ENCODE results near the gene PP2D1.
"Not testable (repeated sequence)": the region's sequence is repeated elsewhere in the genome, so short reads cannot be mapped to it uniquely, and the experiment has no call there.

Gene PP2D1, protein sequence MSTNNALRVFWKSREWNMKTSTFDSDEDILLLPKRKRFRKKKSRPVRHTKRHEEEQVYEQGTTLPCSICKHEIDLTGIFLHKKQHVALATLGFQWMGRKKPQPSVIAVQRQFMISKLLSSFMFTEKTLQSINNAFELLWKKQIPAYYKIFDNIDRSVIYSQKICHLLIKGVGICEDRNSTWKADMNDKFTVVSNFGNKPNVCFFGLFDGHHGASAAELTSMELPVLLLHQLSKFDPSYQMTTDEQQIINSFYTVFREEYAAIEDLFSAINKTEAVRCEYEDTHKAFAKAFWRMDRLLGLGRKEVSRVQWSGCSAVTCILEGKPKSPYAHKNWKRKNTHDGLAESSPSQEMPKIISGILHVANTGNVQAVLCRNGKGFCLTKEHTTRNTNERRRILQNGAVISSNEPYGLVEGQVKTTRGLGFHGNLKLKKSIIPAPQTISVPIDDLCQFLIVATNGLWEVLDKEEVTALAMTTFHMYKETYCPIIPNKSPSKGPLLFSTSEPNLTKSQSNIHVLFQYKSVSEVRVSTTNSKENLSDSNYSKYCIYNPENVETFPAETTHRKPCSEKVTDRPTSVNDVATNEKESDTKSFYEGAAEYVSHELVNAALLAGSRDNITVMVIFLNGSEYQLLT

GRCh38 chr3:20012164-20012563, at the start of gene PP2D1:
Gene PP2D1 (minus strand): TSS chr3:20012264. CDS start chr3:20012072, 192 bp downstream.
- DNase-seq, result no peak

DNA sequence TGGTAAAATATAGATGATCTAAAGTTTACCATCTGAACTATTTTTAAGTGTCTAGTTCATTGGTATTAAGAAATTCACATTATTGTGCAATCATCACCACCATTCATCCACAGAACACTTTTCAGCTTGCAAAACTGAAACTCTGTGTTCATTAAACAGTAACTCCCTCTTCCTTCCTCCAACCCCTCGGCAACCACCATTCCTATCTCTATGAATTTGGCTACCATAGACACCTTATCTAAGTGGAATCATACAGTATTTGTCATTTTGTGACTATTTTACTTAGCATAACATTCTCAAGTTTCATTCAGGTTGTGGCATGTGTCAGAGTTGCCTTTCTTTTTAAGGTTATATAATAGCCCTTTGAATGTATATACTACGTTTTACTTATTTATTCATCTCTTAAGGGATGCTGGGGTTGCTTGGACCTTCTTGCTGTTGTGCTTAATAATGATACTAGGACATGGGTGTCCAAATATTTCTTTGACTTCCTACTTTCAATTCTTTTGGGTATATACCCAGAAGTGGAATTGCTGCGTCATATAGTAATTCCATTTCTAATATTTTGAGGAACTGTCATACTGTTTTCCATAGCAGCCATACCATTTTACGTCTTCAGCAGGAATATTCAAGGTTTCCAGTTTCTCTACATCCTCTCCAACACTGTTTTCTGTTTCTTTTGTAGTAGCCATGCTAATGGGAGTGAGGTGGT, 49.1 kb upstream of the PP2D1 start:
- DNase-seq, result peak; percentile 21

DNA sequence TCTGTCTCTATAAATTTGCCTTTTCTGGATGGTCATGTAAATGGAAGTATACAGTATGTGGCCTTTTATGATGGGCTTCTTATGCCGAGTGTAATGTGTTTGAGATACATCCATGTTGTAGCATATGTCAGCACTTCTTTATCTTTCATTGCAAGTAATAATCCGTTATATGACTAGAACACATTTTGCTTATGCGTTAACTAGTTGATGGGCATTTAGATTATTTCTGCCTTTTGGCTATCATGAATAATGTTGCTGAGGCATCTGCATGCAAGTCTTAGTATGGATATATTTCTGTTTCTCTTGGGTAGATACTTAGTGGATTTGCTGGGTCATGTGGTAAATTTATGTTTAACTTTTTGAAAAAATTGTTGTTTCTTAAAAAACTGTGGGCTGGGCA, 47.9 kb upstream of the PP2D1 start:
- no peak for DNase-seq

DNA sequence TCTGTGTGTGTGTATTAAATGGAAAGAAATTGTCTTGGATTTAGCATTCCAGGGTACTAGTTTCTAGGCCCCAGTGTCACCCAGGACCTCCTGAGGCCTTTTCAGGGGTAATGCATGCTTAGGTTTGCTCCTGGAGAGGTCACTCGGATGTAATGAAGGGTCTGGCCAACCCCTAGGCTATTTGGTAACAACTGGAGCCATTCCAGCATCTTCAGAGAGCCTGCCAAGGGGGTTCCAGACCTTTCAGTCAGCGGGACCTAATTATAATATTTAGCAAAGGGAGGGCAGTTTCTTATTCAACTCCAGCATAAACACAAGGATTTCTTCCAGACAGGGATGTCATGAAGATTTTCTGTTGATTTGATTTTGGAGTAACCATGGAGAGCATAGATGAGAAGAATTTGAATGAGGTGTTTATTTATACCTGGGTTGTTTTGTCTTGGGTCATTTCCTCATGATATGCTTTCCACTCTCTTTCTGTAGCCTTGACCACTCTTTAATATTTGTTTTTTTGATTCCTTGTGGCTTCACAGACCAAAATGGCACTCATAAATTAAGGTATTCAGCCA, 45.6 kb upstream of the PP2D1 start:
- DNase-seq, result peak; percentile 41

DNA sequence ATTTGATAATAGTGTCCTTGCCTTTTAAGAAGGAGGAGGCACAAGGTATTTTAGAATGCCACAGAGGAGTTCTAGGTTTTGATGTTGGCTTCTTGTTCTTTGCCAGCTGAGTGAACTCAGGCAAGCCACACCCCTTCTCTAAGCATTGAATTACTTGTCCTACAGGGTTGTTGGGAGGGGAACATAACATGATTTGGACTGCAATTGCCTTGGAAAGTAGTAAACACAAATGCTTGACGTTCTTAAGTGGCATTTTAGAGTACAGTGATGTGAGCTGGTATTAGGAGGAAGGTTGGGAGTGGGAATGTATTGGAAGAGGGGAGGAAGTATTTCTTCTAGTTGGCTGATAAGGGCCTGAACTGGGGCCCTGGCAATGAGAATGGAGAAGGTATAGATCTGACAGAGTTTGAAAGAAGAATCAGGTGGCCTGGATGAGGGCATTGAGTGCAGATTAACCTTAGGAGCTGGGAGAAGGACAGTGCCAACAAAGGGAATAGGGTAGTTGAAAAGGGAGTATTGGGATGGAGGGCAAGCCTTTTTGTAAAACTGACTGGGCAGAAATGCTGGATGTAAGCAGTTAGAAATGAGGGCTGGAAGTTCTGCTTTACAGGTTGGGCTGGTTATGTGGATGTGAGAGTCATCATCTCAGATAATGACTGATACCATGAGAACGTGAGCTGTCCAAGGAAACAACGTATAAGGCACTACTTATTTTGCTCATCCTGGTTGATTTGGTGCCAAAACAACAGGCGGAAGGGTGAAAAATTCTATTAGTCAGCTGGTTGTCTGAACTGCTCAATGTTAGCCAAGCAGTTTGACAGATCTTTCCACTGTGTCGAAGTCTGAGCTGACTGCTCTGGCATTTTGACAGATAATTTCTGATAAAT, 44.9 kb upstream of the PP2D1 start:
- no peak for DNase-seq

- no peak for DNase-seq
Observed at GRCh38 chr3:20055842-20056241, 43.8 kb upstream of the PP2D1 start.

DNA sequence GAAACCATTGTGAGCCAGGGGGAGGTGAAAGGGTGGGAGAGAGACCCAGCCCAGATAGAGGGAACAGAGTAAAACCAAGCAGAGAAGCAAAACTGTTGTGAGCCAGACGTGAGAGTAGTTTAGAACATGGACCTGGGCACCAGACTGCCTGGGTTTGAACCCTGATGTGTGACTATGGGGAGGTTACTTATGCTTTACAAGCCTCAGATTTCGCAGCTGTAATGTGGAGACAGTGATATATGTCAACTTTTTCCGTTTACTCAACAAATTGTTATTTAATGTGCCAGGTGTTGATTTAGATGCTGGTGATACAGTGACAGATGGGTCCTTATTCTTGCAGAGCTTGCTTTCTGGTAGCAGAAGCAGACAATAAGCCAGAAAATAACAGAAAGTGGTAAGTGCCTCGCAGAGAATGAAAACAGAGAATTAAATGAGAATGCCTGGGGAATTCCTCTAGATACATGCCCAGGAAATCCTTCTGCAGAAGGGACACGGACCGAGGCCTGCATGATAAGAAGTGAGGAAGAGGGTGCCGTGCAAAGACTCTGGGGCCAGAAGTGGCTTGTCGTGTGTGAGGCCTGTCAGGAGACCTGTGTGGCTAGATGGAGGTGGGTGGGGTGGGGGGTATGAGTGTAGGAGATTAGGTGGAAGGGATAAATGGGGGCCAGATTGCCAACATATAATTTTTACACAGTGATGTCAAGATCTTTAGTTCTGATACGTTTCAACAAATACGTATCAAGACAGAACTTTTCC, 43.1 kb upstream of the PP2D1 start:
- DNase-seq, result no peak

DNA sequence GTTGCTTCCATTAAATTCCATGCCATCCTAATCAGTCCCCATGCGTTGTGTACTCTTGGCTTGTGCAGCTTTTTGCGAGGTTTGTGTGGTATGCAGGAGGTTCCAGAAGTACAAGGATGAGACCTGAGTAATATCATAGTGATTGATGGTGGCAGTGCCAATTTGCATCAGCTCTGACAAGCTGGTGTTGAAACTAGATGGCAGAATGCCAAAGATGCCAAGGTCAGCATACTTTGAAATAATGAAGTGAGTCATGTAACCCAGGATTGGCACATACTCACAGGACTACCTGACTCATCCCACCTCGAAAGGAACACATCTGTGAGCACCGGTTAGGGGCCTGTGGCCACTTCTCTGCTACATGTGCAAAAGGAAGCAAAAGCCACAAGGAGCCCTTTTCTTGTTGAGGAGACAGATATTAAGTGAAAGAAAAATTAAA, 42.5 kb upstream of the PP2D1 start:
- no peak for DNase-seq

DNA sequence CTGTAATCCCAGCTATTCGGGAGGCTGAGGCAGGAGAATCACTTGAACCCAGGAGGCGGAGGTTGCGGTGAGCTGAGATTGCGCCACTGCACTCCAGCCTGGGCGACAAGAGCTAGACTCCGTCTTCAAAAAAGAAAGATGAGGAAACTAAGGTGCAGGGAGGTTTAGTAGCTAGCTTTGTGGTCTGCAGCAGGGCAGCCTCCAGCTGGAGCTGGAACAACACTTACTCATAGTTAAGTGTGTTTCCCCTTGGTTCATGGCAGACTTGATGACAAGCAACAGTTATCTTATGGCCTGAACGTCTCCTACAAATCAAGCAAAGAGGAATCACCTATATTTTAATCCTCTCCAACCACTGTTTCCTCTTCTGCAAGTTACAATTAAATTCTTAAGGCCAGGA, 40.8 kb upstream of the PP2D1 start:
- DNase-seq, result no peak

DNA sequence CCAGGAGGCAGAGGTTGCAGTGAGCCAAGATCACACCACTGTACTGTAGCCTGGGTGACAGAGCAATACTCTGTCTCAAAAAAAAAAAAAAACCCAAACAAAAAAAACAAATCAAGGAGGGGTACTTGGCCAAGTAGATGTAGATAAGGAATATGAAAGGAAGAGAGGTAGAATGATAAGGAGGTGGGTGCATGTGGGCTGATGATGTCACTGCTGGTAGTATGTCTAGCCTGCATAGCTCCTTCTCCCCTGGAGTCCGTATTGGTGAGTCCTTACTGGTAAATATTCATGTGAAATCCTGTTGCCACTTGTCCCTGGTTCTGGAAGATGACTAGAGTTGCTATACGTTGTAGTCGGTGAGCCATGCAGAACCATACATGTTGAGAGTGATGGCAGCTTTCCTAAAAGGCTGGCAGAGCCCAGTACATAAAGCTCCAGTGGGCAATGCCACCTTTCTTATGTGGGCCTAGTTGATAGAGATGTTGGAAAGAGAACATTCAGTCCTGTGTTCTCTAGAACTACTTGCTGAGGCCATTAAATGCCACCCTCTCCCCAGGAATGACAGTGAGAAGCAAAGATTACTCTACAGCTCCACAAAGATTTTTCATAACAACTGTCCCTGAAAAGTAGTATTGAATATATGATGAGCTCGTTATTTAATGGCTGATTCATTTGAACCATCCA, 39.2 kb upstream of the PP2D1 start:
- DNase-seq, result no peak

- peak; percentile 67 for DNase-seq
Observed at GRCh38 chr3:20047976-20048883, 36.2 kb upstream of the PP2D1 start.

- no peak for DNase-seq
Observed at GRCh38 chr3:20047341-20047779, 35.3 kb upstream of the PP2D1 start.

DNA sequence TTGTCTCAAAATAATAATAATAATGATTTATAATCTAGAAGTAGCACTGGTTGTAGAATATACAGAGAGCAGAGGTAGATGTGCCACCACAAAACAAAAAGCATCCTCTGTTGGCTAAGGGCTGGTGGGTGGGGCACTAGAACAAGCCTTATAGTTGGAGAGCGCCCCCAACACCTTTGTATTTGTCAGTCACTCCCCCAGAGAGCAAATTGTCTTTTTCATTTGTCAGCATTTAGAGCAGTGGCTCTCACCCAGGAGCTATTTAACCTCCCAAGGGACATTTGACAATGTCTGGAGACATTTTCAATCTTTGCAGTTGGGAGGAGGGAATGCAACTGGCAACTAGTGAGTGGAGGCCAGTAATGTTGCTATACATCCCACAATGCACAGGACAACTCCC, 34.5 kb upstream of the PP2D1 start:
- no peak for DNase-seq

- not testable (repeated sequence) for DNase-seq
Observed at GRCh38 chr3:20045141-20045540, 33.1 kb upstream of the PP2D1 start.

GRCh38 chr3:20043825-20044224, 31.8 kb upstream of the PP2D1 start:
- no peak for DNase-seq

- DNase-seq, result peak; percentile 61
Observed at GRCh38 chr3:20043396-20043795, 31.3 kb upstream of the PP2D1 start.

DNA sequence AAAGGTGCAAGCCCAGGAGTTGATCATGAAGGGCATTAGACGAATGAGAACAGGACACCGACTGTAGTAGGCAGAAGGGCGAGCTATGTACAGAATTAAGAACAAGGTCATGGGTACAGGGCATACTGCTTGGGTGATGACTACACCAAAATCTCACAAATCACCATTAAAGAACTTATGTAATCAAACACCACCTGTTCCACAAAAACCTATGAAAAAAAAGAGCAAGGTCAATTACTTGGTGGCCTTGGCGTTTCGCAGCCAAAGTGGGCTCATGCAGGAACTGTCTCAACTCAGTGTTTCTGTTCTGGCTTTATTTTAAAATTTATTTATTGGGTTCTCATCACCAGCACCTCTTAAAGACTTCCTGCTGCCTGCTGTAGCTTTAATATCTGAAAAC, 30.3 kb upstream of the PP2D1 start:
- no peak for DNase-seq

GRCh38 chr3:20041197-20041780, 29.2 kb upstream of the PP2D1 start:
- DNase-seq, result peak; percentile 91

DNA sequence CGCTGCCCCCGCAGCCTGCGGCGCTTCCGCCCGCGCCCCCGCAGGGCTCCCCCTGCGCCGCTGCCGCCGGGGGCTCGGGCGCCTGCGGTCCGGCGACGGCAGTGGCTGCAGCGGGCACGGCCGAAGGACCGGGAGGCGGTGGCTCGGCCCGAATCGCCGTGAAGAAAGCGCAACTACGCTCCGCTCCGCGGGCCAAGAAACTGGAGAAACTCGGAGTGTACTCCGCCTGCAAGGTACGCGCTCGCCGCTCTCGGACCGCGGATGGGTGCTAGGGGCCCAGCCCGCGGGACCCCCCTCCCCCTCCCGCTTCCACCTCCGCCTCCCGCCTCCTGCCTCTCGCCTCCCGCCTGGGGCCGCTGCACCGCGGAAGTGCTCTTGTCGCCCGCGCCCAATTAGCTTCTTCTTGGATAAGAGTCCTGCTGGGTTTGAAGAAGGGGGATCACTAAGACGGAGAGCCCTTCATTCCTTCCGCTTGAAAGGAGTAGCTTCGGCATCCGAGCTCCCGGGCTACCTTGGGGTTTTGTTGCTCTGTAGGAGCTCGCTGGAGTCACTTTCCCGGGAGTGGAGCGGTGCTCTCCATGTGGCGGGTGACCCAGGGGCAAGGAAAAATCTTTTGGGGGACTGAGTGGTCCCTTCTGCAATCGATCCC, 28.6 kb upstream of the PP2D1 start:
- peak; percentile 83 for DNase-seq

All from midbrain (tissue), 1 donor.